ENCODE measurements around the gene POLR1H. TPM values are rescaled to one million over a fixed set of nuclear protein-coding genes. Genes with fewer than 3 reads are reported as not detected.
"Not testable (repeated sequence)": the region's sequence is repeated elsewhere in the genome, so short reads cannot be mapped to it uniquely, and the experiment has no call there.

The POLR1H gene
- polyA plus RNA-seq, 1 donor from 2014 or later: 51.4 TPM

GRCh38 chr6:30022189-30022588 is 38.9 kb upstream of the POLR1H start:
- Histone ChIP-seq H3K27ac (ENCODE audit: low read length) (no peak overlapping the region), H3K27me3 (ENCODE audit: insufficient read depth, low read depth, low read length) (no peaks in the 10 kb centered on the region), H3F3A (ENCODE audit: insufficient read depth, low read length, poor library complexity, severe bottlenecking) (no peaks in the 10 kb centered on the region), H4K20me1 (ENCODE audit: insufficient read depth) (no peaks in the 10 kb centered on the region), H3K36me3 (ENCODE audit: insufficient read depth, low read length) (peaks cover 5% of the 10 kb centered on the region), H3K4me2 (ENCODE audit: low read length) (no peak overlapping the region), H3K79me2 (replicated peaks; ENCODE audit: insufficient read depth, low read length) (no peaks in the 10 kb centered on the region), H3K9me2 (ENCODE audit: insufficient read depth, low read length) (no peaks in the 10 kb centered on the region), H3K9ac (ENCODE audit: low read length) (no peak overlapping the region), H3K4me3 (ENCODE audit: low read length) (no peak overlapping the region), H3K9me3 (ENCODE audit: low read length) (no peaks in the 10 kb centered on the region), H2AFZ (ENCODE audit: low read depth, low read length) (no peak overlapping the region)
- no peak for TF ChIP-seq REST (IDR thresholded peaks at IDR 0.05; ENCODE audit: borderline replicate concordance)
- no peak for TF ChIP-seq POLR2AphosphoS5 (IDR thresholded peaks at IDR 0.05)
- no peak for TF ChIP-seq SMC3 (conservative IDR thresholded peaks at IDR 0.05; ENCODE audit: poor library complexity)
- no peak for TF ChIP-seq MXI1 (conservative IDR thresholded peaks at IDR 0.05; ENCODE audit: poor library complexity, severe bottlenecking)
- no peak for TF ChIP-seq EZH2 (IDR thresholded peaks at IDR 0.05; ENCODE audit: borderline replicate concordance, insufficient read depth, low read length, poor library complexity, severe bottlenecking)
- no peak for TF ChIP-seq TAF1 (IDR thresholded peaks at IDR 0.05; ENCODE audit: low read depth)
- no peak for TF ChIP-seq CTCF (IDR thresholded peaks at IDR 0.05; ENCODE audit: poor library complexity, severe bottlenecking)

GRCh38 chr6:30022712-30023111 is 38.4 kb upstream of the POLR1H start:
- not testable (repeated sequence) for H3F3A ChIP-seq (ENCODE audit: insufficient read depth, low read length, poor library complexity, severe bottlenecking); H3K27me3 ChIP-seq (ENCODE audit: insufficient read depth, low read depth, low read length); H3K9ac ChIP-seq (ENCODE audit: low read length); H3K4me2 ChIP-seq (ENCODE audit: low read length); H3K79me2 ChIP-seq (replicated peaks; ENCODE audit: insufficient read depth, low read length); H3K36me3 ChIP-seq (ENCODE audit: insufficient read depth, low read length); H3K9me2 ChIP-seq (ENCODE audit: insufficient read depth, low read length); H3K4me3 ChIP-seq (ENCODE audit: low read length); H3K9me3 ChIP-seq (ENCODE audit: low read length); H4K20me1 ChIP-seq (ENCODE audit: insufficient read depth); H2AFZ ChIP-seq (ENCODE audit: low read depth, low read length); H3K27ac ChIP-seq (ENCODE audit: low read length)

GRCh38 chr6:30025186-30025585 is 35.9 kb upstream of the POLR1H start:
- no peaks in the 10 kb centered on the region for H3F3A ChIP-seq (ENCODE audit: insufficient read depth, low read length, poor library complexity, severe bottlenecking)
- H3K36me3 ChIP-seq (ENCODE audit: insufficient read depth, low read length): no peaks in the 10 kb centered on the region
- no peaks in the 10 kb centered on the region for H4K20me1 ChIP-seq (ENCODE audit: insufficient read depth)
- no peak overlapping the region for H3K4me2 ChIP-seq (ENCODE audit: low read length)
- H3K27me3 ChIP-seq (ENCODE audit: insufficient read depth, low read depth, low read length): no peaks in the 10 kb centered on the region
- H3K9me2 ChIP-seq (ENCODE audit: insufficient read depth, low read length): no peaks in the 10 kb centered on the region
- TF ChIP-seq POLR2AphosphoS5 (IDR thresholded peaks at IDR 0.05): no peak
- TF ChIP-seq MXI1 (conservative IDR thresholded peaks at IDR 0.05; ENCODE audit: poor library complexity, severe bottlenecking): no peak
- no peak for TF ChIP-seq EP300 (conservative IDR thresholded peaks at IDR 0.05; ENCODE audit: poor library complexity, severe bottlenecking)
- no peak for TF ChIP-seq EZH2 (IDR thresholded peaks at IDR 0.05; ENCODE audit: borderline replicate concordance, insufficient read depth, low read length, poor library complexity, severe bottlenecking)
- TF ChIP-seq REST (IDR thresholded peaks at IDR 0.05; ENCODE audit: borderline replicate concordance): no peak
- TF ChIP-seq CTCF (IDR thresholded peaks at IDR 0.05; ENCODE audit: poor library complexity, severe bottlenecking): no peak
- TF ChIP-seq SMC3 (conservative IDR thresholded peaks at IDR 0.05; ENCODE audit: poor library complexity): no peak
- no peak for TF ChIP-seq TAF1 (IDR thresholded peaks at IDR 0.05; ENCODE audit: low read depth)
- TF ChIP-seq RAD21 (conservative IDR thresholded peaks at IDR 0.05): no peak
- H3K9me3 ChIP-seq (ENCODE audit: low read length): no peaks in the 10 kb centered on the region
- H3K27ac ChIP-seq (ENCODE audit: low read length): no peak overlapping the region
- H2AFZ ChIP-seq (ENCODE audit: low read depth, low read length): no peak overlapping the region
- no peak overlapping the region for H3K4me3 ChIP-seq (ENCODE audit: low read length)
- no peaks in the 10 kb centered on the region for H3K79me2 ChIP-seq (replicated peaks; ENCODE audit: insufficient read depth, low read length)
- H3K9ac ChIP-seq (ENCODE audit: low read length): no peak overlapping the region
